Stimulated activated CD4-positive, alpha-beta T cell treated with anti-CD3 and anti-CD28 coated beads, Interleukin-15, amount 100 ng/mL, for 1 hour (primary cell): ENCODE measurements around the gene ESYT1.
"Not testable (repeated sequence)": the region's sequence is repeated elsewhere in the genome, so short reads cannot be mapped to it uniquely, and the experiment has no call there.

ENCODE experiments used
- DNase-seq, 2 donors: peaks; one replicate each; pipeline ENCODE4 v3.0.0-alpha.2; 2020; ENCODE audit warnings: low read depth in 1 of 2, low spot score in 1 of 2

ESYT1 gene

DNA sequence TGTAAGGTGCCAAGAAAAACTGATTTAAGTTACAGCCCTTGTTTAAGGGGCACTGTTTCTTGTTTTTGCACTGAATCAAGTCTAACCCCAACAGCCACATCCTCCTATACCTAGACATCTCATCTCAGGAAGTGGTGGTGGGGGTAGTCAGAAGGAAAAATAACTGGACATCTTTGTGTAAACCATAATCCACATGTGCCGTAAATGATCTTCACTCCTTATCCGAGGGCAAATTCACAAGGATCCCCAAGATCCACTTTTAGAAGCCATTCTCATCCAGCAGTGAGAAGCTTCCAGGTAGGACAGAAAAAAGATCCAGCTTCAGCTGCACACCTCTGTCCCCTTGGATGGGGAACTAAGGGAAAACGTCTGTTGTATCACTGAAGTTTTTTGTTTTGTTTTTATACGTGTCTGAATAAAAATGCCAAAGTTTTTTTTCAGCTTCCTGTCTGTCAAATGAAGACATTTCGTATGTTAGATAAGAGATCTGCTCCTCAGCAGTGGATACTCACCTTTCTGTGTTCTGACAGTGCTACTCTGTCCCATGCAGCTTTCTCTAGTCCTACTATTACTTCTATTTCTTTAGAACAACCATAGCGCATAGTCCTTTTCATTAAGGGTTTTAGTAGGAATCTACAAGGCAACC is 24.9 kb upstream of the ESYT1 start:
- no peak for DNase-seq

DNA sequence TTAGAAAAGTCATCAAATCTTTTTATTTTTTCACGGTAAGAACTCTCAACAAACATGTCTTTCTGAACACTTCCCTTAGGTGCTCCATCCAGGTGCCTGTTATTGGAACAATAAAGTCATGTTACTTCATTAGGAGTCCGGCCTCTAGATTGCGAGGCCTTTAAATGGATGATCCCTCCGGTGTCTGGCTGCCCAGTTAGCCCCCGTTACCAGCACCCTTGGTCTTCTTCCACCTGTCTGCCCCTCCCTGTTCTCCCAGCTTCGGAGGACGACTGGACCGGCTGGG is 24.3 kb upstream of the ESYT1 start:
- DNase-seq: no peak

DNA sequence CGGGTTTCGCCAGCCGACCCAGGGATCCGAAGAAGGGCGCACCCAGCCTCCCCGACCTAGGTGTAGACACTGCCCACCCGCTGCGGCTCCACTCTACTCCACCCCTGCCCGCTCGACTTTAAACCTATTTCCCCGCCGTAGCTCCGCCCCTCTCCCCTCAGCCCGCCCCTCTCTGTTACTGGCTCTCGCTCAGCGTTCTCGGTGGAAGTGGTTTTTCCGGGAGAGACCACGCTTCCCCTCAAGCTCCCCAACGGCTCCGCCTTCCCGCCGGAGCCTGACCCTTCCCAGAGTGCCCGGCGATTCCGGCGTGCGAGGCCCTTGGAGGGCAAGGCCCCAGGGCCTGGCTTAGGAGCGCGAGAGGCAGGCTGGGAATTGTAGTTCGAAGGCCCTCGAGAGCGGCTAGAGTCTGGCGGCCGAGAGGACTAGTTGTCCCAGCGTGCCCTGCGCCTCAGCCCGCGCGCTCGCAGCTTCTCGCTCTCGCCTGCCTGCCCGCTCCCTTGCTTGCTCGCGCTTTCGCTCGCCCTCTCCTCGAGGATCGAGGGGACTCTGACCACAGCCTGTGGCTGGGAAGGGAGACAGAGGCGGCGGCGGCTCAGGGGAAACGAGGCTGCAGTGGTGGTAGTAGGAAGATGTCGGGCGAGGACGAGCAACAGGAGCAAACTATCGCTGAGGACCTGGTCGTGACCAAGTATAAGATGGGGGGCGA is 23.8 kb upstream of the ESYT1 start, which contains the start of gene PA2G4:
Gene PA2G4 (plus strand): TSS at position 451 of the 706 bp plus-strand sequence. CDS start 179 bp downstream, at position 630.
- peak; percentile 93 to 95 for DNase-seq

DNA sequence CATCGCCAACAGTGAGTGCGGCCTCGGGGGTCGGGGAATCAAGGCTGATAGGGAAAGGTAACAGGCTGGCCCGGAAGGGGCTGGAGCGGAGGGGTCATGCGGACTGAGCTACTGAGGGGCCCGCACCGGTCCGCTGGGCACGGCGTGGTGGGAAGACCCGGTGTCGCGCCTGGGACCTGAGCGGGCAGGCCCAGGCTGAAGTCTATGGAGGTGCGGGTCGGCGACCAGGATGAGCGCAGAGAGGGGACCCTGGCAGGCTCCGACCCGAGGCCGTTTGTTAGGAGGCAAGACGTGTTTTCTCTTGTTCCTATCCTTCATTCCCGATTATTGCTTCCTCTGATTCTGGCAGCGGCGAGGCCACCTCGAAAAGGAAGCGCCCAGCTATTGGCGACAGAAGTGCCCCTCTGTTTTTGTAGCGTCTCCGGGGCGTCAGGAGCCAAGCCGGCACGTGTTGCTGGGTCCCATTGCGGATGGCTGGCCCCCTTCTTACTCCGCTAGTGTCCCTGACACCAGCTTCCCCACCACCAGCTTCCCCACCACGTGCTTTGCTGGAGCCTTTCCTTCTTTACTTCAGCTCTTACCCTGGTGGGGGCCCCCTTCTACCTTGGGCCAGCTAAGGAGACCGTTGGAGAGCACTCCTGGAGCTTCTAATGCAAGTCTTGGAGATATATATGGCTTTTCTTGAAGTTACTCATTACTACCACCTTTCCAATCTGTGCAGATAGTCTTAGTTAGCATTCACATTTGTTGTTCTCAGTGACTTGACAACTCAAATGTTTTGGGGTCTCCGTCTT is 23.1 kb upstream of the ESYT1 start:
- no peak for DNase-seq

DNA sequence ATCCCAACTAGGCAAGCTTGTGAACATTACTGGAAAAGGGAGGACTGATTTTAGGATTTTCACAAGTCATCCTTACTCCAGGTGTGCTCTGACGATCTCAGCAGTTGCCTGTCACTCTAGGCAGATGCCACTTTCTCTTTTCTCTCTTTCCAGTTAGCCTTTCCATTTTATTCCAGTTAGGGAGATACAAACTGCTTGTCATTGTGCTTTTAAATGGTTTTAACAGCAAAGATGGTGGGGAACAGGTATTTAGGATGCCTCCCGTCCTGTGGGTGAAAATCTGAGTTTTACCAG is 22.5 kb upstream of the ESYT1 start:
- DNase-seq: no peak

DNA sequence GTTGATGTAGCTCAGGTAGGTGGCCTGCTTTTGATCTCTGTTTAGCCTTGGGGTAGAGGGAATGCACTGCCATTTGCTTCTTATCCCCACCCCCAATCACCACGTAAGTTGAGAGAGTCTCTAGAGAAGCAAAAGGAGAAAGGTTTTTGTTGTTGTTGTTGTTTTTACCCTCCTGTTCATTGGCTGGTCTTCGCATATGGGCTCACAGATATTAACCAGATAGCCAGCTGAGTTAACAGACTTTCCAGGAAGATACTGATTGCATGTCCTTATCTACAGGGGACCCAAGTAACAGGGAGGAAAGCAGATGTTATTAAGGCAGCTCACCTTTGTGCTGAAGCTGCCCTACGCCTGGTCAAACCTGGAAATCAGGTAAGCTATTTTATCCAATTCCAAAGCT is 20.8 kb upstream of the ESYT1 start:
- no peak for DNase-seq

DNA sequence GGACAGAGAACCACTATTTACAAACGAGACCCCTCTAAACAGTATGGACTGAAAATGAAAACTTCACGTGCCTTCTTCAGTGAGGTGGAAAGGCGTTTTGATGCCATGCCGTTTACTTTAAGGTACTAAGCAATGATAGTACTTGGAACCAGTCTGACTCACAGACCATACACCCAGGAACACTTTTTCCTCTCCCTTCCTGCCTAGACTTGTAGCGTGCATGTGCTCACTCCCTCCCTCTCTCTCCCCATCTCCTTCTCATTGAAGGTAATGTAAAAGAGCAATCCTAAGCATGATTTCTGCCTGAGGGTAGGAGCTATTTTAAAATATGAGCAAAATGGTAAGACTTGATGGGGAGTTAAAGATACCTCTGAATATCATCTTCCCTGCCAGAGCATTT is 17.5 kb upstream of the ESYT1 start:
- DNase-seq: no peak

DNA sequence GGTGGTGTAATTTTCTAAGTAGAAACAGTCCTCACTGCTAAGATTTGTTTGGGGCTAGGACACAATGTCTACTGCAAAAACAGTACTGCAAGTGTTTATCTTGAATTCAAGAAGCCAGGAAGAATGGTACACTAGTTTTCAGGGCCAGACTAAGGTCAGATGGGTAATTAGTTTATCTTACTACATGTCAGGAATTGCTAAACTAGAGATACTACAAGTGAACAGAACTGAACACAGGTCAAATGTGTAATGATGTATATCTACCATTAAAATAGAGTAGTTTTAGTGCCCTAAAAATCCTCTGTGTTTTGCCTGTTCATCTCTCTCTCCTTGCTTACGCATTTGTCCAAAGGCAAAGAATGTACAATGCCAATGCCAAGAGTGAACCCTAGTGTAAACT is 14.0 kb upstream of the ESYT1 start:
- DNase-seq: no peak

DNA sequence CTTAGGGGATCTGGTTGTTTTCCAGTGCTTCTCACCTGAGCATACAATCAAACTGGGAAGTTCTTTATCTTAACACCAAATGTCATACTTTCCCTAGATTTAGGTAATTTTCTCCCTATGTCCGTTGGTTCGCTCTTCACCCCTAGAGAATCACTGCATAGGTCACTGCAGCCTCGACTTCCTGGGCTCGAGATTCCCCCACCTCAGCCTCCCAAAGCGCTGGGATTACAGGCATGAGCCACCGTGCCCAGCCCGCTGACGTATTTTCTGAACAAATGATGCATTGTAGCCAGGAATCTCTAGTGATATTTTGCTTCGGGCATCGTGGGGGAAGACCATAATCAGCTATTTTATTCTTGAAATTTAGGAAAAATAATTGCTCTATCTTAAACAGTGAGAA is 12.7 kb upstream of the ESYT1 start:
- no peak for DNase-seq

DNA sequence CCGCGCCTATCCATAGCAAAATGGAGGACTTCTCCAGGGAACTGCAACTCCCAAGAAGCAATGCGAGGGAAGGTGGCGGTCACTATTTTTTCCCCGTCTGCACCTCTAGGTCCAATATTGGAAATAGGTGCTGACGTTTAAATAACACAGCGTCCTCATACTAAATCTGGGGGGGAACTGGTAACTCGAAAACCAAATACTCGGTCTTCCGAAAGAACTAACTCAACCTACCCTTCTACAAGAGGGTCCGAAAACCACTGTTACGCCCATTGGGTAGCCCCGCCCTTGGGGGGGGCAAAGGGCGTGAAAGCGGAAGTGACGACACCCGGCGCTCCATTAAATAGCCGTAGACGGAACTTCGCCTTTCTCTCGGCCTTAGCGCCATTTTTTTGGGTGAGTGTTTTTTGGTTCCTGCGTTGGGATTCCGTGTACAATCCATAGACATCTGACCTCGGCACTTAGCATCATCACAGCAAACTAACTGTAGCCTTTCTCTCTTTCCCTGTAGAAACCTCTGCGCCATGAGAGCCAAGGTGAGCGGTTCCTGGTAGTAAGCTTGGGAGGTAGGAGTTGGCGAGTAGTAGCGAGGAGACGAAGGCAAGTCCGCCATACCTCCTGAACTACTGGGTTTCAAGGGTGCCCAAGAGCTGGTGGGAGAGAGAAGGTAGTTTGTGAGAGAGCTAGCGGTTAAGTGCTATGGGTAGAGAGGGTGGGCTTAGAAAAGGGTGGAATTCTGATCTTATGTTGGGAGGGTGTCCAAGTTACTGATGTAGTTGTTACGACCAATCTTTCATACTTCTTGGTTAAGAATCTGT is 11.6 kb upstream of the ESYT1 start, which contains the start of gene RPL41:
Gene RPL41 (plus strand): TSS at position 367 of the 815 bp plus-strand sequence.
- DNase-seq: peak; percentile 90

DNA sequence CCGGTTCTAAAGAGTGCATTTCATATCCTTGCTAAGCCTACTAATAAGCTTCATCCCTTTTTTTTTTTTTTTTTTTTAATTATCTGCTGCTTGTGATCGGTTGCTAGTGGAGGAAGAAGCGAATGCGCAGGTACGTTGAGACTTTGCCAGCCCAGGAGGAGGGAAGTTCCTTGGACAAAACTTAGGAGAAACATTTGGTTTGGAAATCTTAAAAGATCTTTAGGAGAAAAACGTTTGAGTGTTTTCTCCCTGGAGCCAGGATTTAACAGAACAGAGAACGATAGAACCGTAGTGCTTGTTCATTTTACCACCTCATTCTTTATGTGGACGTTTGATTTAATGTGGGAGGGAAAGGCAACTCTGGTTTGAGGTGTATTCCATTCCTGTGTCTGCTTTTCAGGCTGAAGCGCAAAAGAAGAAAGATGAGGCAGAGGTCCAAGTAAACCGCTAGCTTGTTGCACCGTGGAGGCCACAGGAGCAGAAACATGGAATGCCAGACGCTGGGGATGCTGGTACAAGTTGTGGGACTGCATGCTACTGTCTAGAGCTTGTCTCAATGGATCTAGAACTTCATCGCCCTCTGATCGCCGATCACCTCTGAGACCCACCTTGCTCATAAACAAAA is 10.9 kb upstream of the ESYT1 start:
- DNase-seq: not testable (repeated sequence)

DNA sequence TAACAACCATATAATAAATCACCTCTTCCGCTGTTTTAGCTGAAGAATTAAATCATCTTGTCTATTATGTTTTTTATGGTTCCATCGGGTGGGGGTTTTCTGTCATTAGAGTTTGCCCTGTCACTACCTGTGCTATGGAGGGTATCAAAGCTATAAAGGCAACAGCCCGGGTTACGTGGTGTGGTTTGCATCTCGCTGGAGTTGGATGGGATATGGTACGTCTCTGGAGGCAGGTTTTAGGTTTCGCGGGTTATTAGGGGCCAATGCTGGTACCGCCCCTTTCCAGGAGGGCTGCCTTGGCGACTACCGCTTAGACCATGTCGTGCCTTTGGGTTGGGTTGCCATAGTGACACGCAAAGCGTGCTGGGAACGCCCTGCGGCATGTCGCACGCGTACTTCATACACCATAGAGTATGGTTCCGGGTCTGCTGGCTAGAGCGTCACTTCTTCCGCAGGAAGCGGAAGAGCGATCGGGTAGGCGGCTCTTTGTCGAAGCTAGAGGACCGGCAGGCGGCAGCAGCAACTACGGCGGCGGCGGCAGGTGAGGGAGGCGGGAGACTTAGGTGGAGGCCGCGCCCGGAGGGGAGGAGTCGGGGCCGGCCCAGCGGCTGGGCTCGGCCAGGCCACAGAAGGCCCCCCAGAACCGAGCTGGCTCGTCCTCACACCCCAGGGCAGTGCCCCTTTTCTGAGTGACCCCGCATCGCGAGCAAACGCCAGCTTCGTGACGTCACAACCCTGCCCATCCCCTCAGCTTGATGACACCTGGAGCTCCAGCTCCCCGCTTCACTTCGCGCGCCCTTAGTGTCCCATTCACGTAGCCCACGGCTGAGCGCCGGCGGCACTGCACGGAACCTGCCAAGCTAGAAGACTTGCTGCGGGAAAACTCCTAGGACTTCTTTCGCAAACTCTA is 10.0 kb upstream of the ESYT1 start, which contains the start of gene ZC3H10:
Gene ZC3H10 (plus strand): TSS at position 489 of the 910 bp plus-strand sequence. CDS start 2,297 bp downstream, outside the sequence.
- DNase-seq: peak; percentile 84 to 92

DNA sequence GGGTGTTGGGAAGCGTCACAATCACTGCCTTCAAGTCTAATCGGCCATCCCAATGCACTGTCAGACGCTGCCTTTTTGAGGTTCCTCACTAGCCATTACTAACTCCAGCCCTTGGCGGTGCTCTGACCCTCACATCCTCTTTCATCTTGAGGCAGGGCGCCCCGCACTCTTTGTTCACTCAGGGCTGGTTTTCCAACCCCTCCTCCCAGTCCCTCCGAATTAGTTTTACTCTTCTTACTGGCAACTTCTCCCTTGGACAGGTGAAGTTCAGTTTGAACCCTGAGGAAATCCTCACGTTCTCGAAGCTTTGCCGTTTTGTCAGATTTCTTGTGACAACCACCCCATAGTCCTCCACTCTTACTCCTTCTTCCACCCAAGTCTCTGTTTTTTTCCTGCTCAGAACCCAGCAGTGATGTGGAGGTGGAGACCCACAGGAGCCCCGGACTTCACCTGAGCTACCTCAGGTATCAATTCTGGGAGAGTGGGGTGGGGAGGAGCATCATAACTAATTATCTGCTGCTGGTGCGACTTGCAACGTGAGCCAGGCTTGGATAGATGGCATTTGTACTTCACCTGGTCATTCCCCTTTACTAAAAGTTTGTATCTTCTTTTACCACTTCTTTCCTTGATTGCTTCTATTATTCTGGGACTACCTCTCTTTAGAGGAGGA is 9.2 kb upstream of the ESYT1 start:
- DNase-seq: no peak

DNA sequence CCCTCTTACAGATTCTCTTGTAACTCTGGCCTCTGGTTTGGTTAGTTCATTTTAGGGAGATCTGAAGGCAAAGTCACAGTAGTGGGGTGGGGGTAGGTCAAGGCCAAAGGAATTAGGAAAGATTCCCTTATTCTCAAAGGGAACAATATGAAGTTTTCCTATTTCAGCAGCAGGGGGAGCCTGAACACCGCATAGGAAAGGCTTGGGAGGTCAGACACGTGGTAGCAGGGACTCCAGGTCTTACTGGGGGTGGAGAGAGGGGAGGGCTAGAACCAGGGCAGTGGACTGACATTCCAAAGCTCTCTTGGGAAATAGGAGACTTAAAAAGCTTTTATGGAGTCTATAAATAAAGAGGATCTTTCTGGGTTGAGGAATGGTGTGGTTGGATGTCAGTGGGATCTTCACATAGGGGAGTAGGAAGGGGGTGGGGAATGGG is 8.7 kb upstream of the ESYT1 start:
- DNase-seq: no peak

DNA sequence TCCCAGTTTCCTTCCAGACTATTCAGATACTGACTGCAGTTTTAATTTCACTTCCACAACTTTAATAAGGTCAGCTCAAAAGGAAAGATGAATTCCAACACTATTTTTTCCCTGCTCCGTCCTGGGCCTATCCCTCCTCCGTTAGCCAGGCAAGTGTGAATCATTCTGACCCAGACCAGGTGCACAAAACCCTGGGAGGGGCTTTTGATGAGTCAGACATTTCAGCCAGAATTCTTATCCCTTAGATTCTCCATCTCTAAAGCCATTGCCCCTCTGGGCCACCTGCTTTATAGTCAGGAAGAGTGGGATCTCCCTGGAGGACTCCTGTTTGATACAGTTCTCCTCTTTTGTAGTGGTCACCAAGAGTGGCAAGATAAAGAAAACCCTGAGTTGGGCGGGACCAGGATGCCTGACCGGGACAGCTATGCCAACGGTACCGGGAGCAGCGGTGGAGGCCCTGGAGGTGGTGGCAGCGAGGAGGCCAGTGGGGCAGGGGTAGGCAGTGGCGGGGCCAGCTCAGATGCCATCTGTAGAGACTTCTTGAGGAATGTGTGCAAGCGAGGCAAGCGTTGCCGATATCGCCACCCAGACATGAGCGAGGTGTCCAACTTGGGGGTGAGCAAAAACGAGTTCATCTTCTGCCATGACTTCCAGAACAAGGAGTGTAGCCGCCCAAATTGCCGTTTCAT is 7.8 kb upstream of the ESYT1 start:
- DNase-seq: no peak

DNA sequence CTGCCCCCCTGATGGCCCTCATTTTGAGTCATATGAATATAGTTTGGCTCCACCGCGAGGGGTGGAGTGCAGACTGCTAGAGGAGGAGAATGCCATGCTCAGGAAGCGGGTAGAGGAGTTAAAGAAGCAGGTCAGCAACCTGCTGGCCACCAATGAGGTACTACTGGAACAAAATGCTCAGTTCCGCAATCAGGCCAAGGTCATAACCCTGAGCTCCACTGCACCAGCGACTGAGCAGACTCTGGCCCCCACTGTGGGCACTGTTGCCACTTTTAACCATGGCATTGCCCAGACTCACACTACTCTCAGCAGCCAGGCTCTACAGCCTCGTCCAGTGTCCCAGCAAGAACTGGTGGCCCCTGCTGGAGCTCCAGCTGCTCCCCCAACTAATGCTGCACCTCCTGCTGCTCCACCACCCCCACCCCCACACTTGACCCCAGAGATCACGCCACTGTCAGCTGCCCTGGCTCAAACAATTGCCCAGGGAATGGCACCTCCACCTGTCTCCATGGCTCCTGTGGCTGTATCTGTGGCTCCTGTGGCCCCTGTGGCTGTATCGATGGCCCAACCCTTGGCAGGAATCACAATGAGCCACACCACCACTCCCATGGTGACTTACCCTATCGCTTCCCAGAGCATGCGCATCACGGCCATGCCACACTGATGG is 6.7 kb upstream of the ESYT1 start:
- DNase-seq: no peak

DNA sequence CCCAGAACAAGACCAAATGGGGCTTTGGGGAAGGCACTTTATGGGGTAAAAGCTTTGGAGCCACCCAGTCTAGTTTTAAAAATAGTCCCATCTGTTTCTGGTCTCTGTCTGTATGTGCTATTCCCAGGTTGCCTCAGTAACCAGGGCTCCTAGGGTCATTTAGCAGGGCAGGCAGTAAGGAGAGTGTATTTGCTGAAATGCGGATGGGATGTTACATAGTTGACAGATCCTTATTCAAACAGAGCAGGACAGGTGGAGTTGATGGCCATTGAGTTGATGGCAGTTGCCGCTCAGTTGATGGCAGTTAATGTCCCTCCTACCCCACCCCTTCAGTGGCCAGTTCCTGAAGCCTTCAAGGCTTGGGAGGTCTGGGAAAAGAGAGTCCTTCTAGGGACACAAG is 5.4 kb upstream of the ESYT1 start:
- no peak for DNase-seq

DNA sequence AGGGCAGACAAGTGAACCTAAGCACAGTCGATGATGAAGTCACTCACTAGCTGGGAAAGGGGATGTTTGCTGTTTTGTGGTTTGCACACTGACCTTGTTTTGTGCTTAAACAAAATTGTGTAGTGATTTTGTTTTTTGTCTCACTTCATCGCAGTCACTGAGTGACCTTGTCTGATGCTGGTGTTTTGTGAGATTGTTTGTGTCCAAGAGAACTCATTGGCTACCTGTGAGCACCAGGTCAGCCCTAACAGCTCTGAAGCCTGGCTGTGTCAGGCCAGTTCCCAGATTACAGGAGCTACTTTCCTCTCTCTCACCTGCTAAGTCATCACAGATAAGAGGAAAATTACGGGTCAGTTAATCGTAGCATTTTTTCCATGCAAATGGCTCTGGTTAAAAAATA is 3.9 kb upstream of the ESYT1 start:
- DNase-seq: no peak
